ENCODE data around the gene NANS. TPM values are rescaled to one million over a fixed set of nuclear protein-coding genes. Genes with fewer than 3 reads are reported as not detected.

NANS gene
- total RNA-seq, 2 donors from 2014 or later, result 31.4 to 45.2 TPM

DNA sequence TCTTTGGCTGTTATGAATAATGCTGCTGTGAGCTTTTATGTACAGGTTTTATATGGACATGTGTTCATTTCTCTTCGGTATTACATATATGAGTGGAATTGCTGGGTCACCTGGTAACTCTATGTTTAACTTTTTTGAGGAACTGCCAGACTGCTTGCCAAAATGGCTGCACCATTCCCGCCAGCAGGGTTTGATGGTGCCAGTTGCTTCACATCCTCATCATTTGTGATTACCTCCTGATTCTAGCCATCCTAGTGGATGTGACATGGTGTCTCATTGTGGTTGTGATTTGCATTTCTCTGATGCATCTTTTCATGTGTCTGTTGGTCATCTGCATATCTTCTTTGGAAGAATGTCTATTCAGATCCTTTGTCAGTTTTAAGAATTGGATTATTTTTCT, 10.7 kb downstream of the NANS start:
- ATAC-seq, result no peak
- TF ChIP-seq POLR2A (IDR thresholded peaks at IDR 0.05), result no peak
- TF ChIP-seq, protein P1, sequence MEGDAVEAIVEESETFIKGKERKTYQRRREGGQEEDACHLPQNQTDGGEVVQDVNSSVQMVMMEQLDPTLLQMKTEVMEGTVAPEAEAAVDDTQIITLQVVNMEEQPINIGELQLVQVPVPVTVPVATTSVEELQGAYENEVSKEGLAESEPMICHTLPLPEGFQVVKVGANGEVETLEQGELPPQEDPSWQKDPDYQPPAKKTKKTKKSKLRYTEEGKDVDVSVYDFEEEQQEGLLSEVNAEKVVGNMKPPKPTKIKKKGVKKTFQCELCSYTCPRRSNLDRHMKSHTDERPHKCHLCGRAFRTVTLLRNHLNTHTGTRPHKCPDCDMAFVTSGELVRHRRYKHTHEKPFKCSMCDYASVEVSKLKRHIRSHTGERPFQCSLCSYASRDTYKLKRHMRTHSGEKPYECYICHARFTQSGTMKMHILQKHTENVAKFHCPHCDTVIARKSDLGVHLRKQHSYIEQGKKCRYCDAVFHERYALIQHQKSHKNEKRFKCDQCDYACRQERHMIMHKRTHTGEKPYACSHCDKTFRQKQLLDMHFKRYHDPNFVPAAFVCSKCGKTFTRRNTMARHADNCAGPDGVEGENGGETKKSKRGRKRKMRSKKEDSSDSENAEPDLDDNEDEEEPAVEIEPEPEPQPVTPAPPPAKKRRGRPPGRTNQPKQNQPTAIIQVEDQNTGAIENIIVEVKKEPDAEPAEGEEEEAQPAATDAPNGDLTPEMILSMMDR (IDR thresholded peaks at IDR 0.05), result no peak
- H3K36me3 ChIP-seq (replicated peaks in 1 of 2; ENCODE audit: insufficient read depth in 1 of 2, low read depth in 2 of 2), result peaks cover 0 to 5% of the 10 kb centered on the region in 2 donors
- H3K27ac ChIP-seq, result no peak overlapping the region
- intact Hi-C loops (cut with DNase I), result no loop called here
- no peaks in the 10 kb centered on the region for H3K27me3 ChIP-seq
- H3K4me3 ChIP-seq, result no peak overlapping the region
- no peak for DNase-seq
- peaks cover 5% of the 10 kb centered on the region for H3K4me1 ChIP-seq
- H3K9me3 ChIP-seq, result no peaks in the 10 kb centered on the region
- WGBS, 2 donors, result 84 to 95% methylated on average over 2 of the region's 2 CpGs

DNA sequence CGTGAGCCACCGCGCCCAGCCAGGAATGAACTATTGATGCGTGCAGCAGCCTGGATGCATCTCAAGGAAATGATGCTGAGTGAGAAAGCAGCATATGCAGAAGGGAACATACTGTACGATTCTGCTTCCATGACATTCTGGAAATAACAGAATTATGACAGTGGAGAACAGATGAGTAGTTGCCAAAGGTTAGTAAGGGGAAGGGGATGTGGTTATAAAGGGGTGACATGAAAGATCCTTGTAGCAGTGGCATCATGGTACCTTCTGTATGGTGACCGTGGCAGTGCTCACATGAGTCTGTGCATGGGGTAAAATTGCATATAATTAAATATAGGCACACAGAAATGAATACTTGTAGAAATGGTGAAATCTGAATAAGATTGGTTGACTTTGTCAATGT, 13.0 kb downstream of the NANS start:
- ATAC-seq (no peak), DNase-seq (no peak)
- intact Hi-C loops (cut with DNase I), result no loop called here
- TF ChIP-seq POLR2A (IDR thresholded peaks at IDR 0.05), result no peak
- TF ChIP-seq, protein P1 (IDR thresholded peaks at IDR 0.05), result no peak
- H3K9me3 ChIP-seq, result no peaks in the 10 kb centered on the region
- 85 to 93% methylated on average over 6 of the region's 6 CpGs for WGBS, 2 donors
- H3K4me1 ChIP-seq, result peaks cover 17% of the 10 kb centered on the region
- no peak overlapping the region for H3K27ac ChIP-seq
- H3K36me3 ChIP-seq (replicated peaks in 1 of 2; ENCODE audit: insufficient read depth in 1 of 2, low read depth in 2 of 2), result peaks cover 0 to 4% of the 10 kb centered on the region in 2 donors
- no peaks in the 10 kb centered on the region for H3K27me3 ChIP-seq
- H3K4me3 ChIP-seq, result no peak overlapping the region

DNA sequence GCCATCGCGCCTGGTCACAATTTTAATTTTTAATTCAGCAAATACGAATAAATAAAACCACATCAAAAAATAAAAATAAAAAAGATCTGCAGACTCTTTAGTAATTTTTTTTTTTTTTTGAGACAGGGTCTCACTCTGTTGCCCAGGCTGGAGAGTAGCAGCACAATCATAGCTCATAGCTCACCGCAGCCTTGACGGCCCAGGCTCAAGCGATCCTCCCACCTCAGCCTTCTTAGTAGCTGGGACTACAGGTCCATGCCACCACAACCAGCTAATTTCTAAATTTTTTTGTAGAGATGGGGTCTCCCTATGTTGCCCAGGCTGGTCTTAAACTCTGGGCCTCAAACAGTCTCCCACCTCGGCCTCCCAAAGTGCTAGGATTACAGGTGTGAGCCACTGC, 14.2 kb downstream of the NANS start:
- H3K27ac ChIP-seq, result no peak overlapping the region
- H3K9me3 ChIP-seq, result no peaks in the 10 kb centered on the region
- no peak overlapping the region for H3K4me3 ChIP-seq
- intact Hi-C loops (cut with DNase I), result no loop called here
- no peak for TF ChIP-seq POLR2A (IDR thresholded peaks at IDR 0.05)
- TF ChIP-seq, protein P1 (IDR thresholded peaks at IDR 0.05), result no peak
- WGBS, 2 donors, result 93 to 97% methylated on average over 7 of the region's 7 CpGs
- DNase-seq (no peak), ATAC-seq (no peak)
- peaks cover 25% of the 10 kb centered on the region for H3K4me1 ChIP-seq
- H3K36me3 ChIP-seq (replicated peaks in 1 of 2; ENCODE audit: insufficient read depth in 1 of 2, low read depth in 2 of 2), result no peaks in the 10 kb centered on the region
- no peaks in the 10 kb centered on the region for H3K27me3 ChIP-seq

- ATAC-seq (no peak), DNase-seq (no peak)
- H3K27me3 ChIP-seq, result no peaks in the 10 kb centered on the region
- TF ChIP-seq, protein P1 (IDR thresholded peaks at IDR 0.05), result no peak
- TF ChIP-seq POLR2A (IDR thresholded peaks at IDR 0.05), result no peak
- intact Hi-C loops (cut with DNase I), result no loop called here
- H3K4me3 ChIP-seq, result no peak overlapping the region
- peaks cover 25% of the 10 kb centered on the region for H3K4me1 ChIP-seq
- H3K27ac ChIP-seq, result no peak overlapping the region
- H3K36me3 ChIP-seq (replicated peaks in 1 of 2; ENCODE audit: insufficient read depth in 1 of 2, low read depth in 2 of 2), result no peaks in the 10 kb centered on the region
- no peaks in the 10 kb centered on the region for H3K9me3 ChIP-seq
- 76 to 95% methylated on average over 8 of the region's 9 CpGs for WGBS, 2 donors
Measured at GRCh38 chr9:98071737-98072136, 15.2 kb downstream of the NANS start.

Measured in body of pancreas (tissue), 4 donors.